ENCODE data around the gene ANKRD11.

Gene ANKRD11

DNA sequence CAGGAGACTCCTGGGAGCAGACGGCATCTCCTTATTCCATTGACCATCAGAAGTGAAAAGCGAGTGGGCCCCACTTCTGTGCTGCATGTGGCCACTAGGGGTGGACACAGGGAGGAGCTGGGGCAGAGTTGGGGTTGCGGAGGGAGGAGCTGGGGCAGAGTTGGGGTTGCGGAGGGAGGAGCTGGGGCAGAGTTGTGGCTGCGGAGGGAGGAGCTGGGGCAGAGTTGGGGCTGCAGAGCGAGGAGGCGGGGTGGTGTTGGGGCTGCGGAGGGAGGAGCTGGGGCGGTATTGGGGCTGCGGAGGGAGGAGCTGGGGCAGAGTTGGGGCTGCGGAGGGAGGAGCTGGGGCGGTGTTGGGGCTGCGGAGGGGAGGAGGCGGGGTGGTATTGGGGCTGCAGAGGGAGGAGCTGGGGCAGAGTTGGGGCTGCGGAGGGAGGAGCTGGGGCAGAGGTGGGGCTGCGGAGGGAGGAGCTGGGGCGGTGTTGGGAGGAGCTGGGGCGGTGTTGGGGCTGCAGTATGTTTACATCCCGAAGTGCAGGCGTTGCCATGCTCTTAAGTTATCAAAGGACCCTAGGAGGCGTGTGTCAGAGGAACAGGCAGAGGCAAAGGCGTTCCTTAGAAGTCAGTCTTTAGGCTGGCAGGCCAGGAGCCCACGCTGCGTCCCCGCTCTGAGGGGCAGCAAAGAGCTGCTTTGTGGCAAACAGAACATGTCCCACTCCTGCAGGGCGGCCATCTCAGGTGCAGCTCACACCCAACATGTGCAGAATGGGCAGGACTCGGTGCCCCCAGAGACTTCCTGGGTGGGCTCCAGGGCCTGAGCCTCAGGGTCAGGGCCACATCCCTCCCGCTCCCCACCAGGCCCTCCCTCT lies 196.9 kb downstream of the ANKRD11 start:
- no peak for DNase-seq

DNA sequence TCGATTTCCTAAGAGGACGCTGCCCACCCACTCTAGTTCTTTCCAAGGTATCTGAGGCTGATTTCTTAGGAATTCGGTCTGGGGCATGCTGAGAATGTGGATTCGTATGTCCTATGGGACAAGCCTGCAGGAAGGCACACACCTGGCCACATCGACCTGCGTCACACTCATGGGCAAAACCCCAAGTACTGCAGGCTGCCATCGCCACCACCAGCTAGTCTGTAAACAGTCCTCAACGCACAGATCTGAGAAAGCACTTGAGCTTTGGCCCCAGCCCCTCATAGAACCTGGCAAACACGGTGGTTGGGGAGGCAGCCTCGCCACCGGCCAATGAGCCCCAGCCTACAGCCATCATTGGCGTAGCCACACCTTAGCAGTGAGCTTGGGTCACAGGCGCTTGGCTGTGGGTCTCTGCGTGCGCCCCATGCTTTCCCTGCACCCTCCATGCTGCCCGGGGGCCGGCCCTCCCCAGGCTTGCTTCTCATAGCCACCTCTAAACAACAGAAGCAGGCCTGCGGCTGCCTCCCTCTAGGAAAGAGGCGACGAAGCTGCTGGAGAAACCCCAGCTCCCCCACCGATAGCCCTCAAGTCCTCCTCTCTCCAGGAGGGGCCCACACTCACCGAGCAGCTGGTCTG lies 197.8 kb downstream of the ANKRD11 start:
- no peak for DNase-seq

DNA sequence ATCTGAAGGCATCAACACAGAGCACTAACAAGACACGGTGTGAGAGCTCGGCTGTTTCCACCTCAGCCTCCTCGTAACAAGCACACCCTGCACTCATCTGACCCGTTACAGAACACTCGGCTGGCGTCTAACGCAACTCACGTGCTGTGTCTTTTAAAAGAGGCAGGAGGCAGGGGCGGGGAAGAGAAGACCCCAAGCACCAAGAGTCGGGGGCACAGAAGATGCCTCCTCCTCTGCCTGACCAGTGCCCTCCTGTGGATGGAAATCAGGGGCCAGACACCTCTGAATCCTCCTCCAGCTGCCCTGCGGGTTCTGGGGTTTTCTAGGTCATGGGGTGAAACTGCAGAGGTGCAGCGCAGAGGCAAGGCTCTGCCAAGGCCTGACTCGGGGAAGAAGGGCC lies 198.6 kb downstream of the ANKRD11 start:
- no peak for DNase-seq

DNA sequence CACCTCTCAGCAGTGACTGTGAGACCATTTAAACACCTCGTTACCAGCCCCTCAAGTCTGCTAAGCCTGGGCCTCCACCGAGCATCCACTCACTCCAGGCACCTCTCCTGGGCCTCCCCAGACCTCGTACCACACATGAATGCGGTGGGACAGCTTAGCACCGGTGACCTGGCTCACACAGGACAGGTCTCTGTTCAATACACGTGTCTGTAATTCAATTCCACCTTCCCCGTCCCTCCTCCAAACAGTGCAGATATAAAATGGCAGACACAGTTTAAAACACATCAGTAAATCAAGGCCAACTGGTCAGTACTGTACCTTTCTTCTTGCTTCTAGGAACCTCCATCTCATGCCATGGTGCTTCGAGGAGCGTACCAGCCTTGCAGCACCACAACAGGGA lies 199.0 kb downstream of the ANKRD11 start:
- DNase-seq = no peak

DNA sequence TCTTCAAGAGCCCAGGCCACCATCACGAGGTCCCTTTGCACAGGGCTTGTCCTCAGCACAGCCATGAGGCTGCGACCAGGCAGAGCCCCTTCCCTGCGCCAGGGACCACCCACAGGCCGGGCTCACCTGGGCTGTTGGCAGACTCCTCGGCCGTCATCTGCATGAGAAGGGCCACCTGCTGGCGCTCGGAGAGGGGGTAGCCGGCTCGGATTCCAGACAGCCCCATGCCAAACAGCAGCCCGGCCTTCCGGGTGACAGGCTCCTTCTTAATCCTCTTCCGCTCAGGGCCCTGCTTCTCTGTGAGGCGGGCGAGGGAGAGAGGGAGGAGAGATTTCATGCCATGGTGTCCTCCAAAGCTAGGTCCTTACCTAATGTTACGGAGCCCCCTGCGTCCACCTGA lies 199.5 kb downstream of the ANKRD11 start:
- DNase-seq = no peak

DNA sequence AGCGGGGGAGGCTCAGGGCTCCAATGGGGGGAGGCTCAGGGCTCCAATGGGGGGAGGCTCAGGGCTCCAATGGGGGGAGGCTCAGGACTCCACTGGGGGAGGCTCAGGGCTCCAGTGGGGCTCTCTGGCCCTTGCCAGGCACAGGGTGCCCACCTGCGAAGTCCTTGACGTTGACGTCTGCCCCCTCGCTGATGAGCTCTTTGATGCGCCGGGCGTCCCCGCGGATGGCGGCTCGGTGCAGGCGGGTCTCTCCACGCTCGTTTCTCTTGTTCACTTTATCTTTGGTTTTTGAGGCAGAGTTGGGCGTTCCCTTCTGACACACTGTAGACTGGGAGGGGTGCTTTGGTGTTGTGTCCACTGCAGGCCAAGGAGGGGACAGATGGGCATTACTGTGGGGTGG lies 199.9 kb downstream of the ANKRD11 start:
- no peak for DNase-seq

DNA sequence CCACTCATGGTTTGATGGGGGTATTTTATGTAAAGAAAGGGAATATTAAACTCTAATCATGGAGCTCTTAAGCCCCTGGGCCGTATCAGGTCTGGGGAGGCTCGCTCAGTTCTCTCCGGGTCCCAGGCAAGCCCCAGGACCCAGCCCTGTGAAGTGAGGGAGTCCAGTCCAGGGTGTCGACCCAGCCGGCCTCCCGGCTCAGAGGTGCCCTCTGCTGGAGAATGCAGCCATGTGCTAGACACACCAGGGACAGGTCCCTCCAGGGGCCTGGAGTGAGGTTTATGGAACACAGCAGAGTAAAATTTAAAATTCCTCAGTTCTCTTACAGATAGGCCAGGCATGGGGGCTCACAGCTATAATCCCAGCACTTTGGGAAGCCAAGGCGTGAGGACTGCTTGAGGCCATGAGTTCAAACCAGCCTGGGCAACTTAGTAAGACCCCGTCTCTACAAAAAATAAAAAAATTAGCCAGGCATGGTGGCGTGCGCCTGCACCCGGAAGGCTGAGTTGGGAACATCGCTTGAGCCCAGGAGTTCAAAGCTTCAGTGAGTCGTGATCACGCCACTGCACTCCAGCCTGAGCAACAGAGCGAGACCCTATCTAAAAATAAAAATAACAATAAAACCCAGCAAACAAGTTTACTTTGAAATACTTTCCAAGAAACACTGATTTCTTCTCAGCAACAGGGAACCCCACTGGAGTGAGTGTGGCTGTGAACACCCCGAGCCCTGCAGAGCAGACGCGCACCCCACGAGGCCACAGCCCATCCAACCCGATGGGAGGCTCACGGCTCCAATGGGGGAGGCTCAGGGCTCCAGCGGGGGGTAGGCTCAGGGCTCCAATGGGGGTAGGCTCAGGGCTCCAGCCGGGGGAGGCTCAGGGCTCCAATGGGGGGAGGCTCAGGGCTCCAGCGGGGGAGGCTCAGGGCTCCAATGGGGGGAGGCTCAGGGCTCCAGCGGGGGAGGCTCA lies 200.6 kb downstream of the ANKRD11 start:
- DNase-seq = peak; percentile 56 to 74

DNA sequence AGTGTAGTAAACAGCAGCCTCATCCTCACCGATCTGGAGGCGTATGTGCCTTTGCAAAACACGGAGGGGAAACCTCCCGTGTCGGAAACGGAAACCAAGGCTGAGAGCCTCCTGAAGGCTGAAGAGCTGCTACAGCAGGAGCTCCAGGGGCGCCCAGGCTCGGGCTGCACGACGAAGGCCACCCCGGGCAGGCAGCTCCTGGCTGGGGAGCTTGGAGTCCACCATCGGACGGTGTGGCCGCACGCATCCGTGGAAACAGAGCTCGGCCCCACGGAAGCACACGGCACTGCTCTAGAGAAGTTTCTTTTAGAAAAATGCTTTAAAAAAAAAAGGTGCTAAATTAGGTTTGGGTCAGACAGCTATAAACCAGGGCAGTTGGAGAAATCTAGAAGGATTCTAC lies 201.4 kb downstream of the ANKRD11 start:
- DNase-seq = no peak

DNA sequence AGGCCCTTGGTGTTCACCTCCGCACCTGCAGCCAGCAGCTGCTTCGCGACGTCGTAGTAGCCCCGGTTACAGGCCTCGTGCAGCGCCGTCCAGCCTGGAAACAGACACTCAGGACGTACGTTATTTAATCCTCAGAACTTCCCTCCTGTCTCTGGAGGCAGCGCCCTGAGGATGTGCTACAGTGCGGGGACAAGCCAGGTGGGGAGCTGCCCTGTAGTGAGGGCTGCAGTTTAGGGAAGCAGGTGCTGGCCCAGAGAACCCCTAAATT lies 201.8 kb downstream of the ANKRD11 start:
- DNase-seq = no peak

DNA sequence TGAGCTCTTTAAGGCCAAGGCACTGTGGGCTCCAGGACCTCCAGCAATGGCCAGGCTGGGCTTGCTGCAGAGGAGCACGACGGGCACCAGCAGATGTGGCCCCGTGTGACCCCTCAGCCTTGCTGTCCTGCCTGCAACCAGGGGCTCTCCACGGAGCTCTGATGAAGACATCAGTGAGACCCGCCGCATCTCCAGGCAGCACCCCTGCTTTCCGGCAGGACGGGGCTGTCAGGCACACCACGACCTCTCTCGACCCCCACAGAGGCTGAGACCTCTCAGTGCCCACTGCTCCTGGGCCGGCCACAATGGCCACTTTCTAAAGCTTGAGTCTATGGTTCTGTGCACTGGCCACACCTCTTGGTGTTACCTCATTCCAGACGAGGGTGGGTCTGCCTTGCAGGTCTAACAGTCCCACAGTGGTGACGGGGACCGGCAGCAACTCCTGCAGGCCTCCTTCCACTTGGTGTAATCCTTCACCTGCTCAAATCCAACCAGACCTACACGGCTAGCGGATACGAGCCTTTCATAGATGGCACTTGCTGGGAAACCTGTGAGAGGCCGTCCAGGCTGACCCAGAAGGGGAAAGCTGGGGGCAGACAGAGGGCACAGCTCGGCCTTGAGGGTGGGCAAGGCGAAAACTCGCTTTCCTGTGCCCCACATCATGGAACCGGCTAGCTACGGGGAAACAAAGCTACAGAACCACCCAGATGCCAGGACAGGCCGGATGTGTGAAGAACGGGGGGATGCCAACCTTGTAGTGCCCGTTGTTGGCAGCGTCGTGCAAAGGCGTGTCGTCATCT lies 202.4 kb downstream of the ANKRD11 start:
- no peak for DNase-seq

DNA sequence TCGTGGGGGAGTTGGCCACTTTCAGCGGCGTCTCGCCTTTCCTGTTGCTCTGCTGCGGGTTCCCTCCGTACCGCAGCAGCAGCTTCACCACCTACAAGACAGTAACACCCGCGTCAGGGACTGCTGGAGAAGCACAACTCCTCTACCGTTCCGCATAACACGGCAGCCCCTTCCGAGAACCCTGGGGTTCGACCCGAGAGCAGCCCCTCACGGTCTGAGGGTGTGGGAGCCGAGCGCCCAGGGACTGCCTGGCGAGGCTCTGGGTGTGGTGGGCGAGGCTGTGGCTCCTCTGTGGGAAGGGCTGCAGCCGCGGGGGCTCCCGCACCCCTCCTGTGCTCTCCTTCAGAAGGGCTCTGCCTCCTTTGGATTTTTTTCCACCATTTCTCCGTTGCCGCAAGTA lies 204.3 kb downstream of the ANKRD11 start:
- no peak for DNase-seq

DNA sequence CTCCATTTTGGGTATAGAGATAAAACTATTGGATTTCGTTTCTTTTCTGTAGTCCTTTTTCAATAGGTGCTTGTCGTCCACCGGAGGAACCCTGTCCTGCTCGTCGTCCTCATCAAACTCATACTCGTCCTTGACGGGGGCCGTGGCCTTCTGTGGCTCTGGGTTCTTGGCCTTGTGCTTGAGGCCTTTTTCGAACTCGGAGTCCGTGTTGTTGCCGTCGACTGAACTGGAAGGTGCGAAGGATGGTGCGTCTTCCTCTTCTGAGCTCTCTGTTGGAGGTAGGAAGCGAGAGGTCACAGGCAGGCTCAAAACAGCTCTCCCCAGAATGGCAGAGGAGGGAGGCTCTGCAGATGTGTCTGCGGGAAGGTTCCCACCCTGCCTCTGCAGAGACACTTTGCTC lies 205.0 kb downstream of the ANKRD11 start:
- DNase-seq = no peak

DNA sequence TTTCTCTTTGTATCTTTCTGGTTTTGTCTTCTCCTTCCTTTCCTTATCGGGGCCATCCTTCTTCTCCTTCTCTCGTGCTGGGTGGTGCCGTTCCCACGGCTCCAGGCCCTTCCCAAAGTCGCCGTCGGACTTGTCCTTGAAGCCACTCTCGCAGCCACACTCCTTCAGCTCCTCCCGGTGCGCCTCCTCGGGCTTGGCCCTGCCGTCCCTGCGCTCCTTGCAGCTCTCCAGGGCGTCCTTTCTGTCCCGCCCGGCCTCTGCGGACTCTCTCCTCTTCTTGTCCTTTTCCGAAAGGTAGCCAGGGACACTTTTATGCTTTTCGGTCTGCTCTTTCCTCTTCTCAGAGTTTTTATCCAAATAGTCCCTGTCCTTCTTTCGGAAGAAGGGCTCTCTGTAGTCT lies 206.9 kb downstream of the ANKRD11 start:
- no peak for DNase-seq

DNA sequence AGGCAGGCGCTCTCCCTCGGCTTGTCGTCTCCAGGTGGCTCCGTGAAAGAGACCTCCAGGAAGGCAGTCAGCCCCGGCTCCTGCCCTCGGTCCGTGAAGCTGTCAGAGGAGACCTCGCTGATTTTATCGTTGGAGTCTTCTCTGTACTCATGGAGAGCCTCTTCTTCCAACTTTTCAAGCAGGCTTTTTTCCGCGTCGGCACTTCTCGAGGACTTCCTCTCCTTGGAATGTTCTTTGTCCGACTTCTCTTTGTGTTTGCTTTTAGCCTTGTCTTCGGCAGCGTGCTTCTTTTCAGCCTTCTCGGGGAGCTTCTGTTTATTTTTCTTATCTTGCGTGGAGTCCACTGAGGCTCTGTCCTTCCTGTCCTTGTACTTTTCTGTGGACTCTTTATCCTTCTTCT lies 207.8 kb downstream of the ANKRD11 start:
- no peak for DNase-seq

DNA sequence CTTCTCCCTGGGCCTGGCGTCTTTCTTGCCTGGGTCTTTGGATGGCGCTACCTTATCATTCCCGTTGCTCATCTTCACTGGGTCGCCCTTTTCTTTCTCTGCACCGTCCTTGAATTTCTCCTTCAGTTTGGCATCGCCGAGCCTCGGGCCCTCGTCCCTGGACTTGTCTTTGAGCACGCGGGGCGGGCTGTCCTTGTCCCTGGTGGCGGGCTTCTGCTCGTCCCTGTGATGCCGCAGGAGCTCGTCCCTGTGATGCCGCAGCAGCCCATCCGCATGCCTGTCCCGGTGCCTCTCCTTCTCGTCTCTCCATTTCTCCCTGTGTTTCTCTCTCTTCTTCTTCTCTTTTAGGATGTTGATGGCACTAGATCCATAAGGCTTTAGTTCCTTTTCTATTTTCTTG lies 208.5 kb downstream of the ANKRD11 start:
- DNase-seq = no peak

DNA sequence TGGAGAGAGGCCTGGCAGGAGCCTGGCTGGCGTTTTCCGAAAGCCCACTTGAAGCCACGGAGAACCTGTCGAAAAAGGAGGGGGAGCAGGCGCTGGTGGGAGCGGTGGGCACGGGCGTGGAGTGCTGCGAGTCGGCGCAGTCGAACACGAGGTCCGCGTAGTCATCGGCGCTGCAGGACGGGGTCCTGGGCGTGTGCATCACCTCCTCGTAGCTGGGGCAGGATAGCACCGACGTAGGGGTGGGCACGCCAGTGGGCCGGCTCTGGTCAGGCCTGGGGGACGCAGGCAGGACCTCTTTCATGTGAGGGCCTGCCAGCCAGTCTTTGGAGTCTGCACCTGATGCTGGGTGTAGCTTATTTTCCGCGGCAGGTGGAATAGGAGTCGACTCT lies 209.2 kb downstream of the ANKRD11 start:
- DNase-seq = no peak

DNA sequence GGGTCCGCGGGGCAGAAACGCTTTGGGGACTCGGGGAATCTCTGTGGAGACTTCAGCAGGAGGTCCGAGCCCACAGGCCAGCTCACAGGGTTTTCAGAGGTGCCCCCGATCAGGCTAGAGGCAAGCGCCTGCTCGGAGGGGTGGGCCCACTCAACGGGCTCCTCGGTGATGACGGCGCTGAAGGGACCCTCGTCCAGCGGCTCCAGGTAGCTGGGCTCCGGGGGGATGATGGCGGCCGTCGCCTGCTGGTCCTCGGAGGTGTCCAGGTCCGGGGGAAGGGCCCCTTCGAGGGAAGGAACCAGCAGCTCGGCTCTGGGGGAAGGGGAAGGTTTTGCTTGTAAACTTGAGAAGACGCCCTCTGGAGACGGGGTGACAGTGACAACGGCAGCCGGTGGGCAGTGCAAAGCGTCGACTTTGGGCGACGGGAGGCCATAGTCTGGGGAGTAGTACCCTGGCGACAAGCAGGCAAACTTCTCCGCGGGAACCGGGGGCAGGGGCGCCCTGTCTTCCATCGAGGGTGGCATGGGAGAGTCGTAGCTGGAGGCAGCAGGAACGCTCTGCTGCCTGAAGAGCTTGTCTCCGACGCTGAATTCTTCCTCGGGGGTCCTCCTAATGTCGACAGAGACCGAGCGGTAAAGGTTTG lies 209.7 kb downstream of the ANKRD11 start:
- no peak for DNase-seq

DNA sequence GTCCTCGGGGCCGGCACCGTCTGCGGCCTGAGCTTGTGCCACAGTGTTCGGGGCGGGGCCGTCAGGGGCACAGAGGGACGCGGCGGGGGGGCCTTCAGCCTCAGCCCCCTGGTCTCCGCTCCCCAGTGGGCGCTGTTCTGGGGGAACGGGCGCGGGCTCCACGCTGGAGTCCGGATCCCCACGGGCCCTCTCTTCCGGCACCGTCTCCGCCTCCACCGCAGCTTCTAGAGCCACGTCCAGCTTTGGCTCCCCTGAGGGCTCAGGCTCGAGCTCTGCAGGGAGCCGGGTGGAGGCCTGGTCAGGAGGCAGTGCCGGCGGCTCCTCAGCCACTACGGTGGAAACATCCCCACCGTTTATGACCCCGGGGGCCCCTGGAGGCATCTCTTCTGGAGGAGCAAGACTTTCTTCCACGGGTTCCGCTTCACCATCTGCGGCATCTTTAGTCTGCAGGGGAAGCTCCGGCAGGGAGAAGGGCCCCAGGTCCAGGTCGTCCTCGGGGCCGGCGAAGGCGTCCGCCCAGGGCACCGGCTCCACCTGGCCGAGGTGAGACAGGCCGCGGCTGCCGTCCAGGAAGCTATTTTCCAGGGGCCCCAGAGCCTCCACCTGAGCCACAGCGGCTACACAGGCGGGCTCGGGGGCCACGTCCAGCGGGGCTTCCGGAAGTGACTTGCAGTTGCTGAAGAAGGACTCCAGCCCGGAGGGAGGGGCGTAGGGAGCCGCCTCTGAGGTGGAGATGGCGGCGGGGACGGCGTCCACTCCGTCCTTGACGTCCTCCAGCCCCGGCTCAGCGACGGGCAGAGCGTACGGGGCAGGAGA lies 210.5 kb downstream of the ANKRD11 start:
- DNase-seq = no peak

DNA sequence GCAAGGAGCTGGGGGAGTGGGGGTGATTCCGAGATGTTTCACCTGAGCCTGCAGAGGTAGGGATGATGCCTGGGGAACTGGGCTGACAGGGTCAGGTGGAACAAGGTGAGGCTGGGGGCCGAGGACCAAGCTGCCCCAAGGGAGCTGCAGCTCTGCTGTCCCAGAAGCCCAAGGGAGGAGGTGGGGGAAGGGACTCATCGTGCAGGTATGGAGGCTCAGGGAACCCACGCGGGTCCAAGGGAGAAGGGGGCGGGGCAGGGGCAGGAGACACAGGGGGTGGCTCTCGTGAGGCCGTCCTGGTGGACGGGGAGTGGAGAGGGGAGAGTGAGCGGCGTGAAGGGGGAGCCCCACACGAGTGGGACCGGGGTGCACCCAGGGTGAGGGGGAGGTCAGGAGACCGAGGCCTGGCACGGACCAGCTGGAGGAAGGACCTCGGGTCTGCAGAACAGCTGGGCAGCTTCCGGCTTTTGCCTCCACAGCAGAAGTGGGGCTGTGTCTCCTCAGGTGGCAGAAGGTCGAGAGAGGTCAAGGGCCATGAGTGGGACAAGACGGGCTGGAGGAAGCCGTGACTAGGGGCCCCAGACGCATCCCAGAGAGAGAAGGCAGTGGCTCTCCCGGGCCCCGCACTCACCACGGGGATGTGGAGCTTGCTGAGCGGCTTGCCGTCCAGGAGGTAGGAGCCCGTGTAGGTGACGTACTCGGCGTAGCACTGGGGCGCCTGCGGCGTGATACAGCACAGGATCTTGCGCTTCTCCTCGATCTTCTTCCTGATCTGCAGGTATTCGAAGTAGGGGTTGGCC lies 211.7 kb downstream of the ANKRD11 start:
- no peak for DNase-seq

DNA sequence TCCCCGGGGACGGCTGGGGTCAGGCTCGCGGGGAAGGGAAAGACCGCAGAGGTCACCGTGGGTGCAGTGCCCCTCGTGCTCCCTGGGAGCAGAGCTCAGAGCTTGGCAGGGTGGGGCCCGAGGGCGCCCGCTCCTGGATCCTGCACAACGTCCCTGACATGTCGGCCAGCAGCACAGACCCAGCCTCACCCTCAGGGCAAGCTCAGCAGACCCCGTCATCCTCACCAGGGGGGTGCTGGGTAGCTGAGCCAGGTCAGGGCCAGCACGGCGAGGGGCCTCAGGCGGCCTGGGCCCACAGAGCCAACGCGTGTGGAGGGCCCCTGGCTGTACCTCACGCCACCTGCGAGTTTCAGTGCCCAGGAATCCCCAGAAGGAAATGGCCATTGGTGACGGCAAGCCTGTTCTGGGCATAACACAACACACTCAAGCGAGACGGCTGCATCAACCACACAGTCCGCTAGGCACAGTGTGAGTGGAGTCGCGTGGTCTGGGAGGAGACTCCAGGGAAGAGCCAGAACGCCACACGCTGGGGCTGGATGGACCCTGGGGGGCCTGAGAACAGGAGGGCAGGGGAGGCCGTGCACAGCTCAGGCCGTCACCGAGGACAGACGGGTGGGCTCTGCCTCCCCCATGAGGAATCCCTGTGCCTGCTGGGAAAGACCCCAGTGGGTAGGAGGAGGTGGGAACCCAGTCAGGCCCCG lies 212.6 kb downstream of the ANKRD11 start:
- DNase-seq = no peak

All from Kasumi-1 (cell line).